GM12878 (cell line): ENCODE data around the gene VTI1A.

Experiments
- CREB1 ChIP-seq: IDR thresholded peaks from 2 replicates; pipeline ENCODE4 v1.6.1; 2012; ENCODE audit warnings: low read depth, mild to moderate bottlenecking, inconsistent platforms
- CTCF ChIP-seq, 3 experiments: IDR thresholded peaks in 2 of 3; conservative IDR thresholded peaks in 1 of 3; 2 replicates each; pipeline ENCODE4 v1.5.1; 2011; ENCODE audit warnings: low read depth in 3 of 3, low read length in 3 of 3, mild to moderate bottlenecking in 3 of 3, control low read depth in 2 of 3, moderate library complexity in 2 of 3, inconsistent platforms in 1 of 3, mixed read lengths in 1 of 3; ENCODE audit not compliant: control insufficient read depth in 2 of 3, insufficient read depth in 1 of 3; ENCODE audit errors: extremely low read depth in 1 of 3
- E2F4 ChIP-seq: IDR thresholded peaks from 2 replicates; pipeline ENCODE4 v1.6.1; 2012; ENCODE audit warnings: low read depth, low read length, improper control_type of control experiment
- GABPA ChIP-seq: IDR thresholded peaks from 2 replicates; pipeline ENCODE4 v1.6.1; 2014; ENCODE audit warnings: antibody characterized with exemption, low read depth, mild to moderate bottlenecking, inconsistent platforms
- HDAC2 ChIP-seq: fragments of 200-600 bp; sonication (generic); IDR thresholded peaks from 2 replicates; pipeline ENCODE4 v1.6.1; 2017
- NFYB ChIP-seq: IDR thresholded peaks from 2 replicates; pipeline ENCODE4 v1.6.1; 2011; ENCODE audit warnings: low read depth, mild to moderate bottlenecking, low read length, improper control_type of control experiment, moderate library complexity; ENCODE audit not compliant: insufficient read depth
- PBX3 ChIP-seq: IDR thresholded peaks from 2 replicates; pipeline ENCODE4 v1.6.1; 2011; ENCODE audit warnings: mild to moderate bottlenecking, low read depth, low read length, moderate library complexity; ENCODE audit not compliant: insufficient replicate concordance
- RAD21 ChIP-seq: IDR thresholded peaks from 2 replicates; pipeline ENCODE4 v1.6.1; 2011; ENCODE audit warnings: mild to moderate bottlenecking, low read depth, low read length, moderate library complexity; ENCODE audit not compliant: insufficient read depth

GRCh38 chr10:112503643-112504042 lies 56.6 kb downstream of the VTI1A start:
- TF ChIP-seq NFYB (no peak), CTCF (IDR thresholded peaks at IDR 0.05 in 2 of 3, conservative IDR thresholded peaks at IDR 0.05 in 1 of 3; ENCODE audit: control insufficient read depth in 2 of 3, extremely low read depth in 1 of 3, insufficient read depth in 1 of 3, low read depth in 3 of 3, low read length in 3 of 3) (no peak), PBX3 (no peak), HDAC2 (no peak), GABPA (no peak), CREB1 (no peak), E2F4 (no peak), RAD21 (no peak)
